Activated T-cell treated with anti-CD3 and anti-CD28 coated beads for 24 hours (primary cell): ENCODE measurements around the gene TWSG1.
"Not testable (repeated sequence)": the region's sequence is repeated elsewhere in the genome, so short reads cannot be mapped to it uniquely, and the experiment has no call there.

ENCODE experiments used
- DNase-seq: peaks from one replicate; pipeline ENCODE4 v3.0.0-alpha.2; 2020; ENCODE audit warnings: low read depth

TWSG1 gene

DNA sequence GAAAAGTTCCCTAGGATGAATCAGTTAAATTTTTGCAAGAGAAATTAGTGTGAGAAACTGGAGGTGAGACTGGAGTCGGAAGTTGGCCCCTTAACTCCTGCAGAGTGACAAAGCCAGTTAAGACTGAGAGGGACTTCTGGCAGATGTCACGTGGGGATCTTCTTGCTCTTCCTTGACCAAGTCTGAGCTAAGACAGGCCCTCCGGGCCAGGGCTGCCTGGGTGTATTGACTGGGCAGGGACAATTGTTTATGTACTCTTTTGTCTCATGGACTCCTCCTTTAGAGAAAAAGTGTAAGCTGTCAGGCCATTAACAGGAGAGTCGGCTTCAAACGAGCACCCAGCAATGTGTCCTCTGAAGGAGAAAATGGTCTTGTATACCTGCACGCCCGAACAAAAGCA lies 92.2 kb downstream of the TWSG1 start:
- DNase-seq: no peak

DNA sequence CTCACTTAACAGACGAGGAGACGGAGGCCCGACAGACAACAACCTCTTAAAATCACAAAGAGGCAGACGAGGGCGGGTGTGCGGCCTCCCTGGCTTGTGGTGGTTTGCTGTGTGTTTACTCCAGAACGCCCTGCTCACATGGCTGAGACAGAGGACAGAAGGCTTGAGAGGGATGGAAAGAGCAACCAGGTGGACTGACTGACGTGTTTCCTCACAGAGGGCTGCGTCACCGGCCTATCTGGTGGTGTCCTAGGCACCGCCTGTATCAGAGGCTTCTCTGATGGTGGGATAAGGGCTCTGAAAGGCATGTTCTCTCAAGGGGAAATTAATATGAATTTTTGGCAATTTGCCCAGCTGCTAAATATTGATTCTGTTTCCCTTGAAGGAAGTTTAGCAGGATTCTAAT lies 93.7 kb downstream of the TWSG1 start:
- DNase-seq: no peak

DNA sequence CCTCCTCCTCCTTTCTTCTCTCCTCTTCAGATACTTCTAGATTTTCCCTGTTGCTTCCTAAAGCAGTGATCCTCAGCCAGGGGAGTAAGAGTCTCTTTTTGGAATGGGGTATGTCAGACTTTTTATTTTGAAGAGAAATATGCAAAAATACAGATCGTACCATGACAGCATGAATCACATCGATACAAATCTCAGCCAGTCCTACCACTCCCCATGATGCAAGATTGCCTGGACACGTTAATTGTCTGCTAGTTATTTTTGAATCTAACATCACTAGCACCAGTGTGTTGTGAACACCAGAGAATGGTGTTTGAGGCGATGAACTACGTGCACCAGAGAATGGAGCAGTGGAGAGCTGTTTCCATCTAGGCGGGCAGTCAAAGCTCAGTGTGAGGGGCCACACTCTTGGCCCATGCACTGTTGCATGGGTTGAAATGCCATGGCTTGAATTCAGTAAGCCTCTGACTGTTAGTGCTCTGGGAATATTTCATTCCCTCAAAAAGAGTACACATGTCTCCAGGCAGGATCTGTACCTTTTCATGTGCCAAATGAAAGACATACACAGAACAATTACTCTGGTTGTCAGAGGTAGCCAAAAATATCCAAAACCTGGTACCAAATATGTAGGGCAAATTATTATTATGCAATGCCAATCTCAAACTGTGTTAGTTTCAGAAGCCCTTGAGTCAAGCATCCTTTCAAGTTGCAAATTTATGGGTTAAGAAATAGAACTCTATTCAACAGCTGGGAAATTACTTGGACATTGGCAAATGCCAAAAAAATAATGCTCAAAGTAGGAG lies 94.5 kb downstream of the TWSG1 start:
- no peak for DNase-seq

DNA sequence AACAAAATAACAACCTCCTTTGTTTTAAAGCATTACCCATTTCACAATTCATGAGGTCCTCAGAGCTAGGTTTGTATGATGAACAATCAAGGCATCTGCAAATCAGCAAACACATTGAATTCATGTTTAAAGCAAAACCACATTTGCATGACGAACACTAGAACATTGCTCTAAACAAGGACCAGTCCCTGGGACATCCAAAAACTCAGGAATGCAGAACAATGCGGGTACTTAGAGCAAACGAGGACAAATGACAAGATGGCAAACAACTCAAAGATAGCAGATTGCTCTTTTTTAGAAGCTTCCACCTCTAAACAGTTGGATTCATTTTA lies 95.1 kb downstream of the TWSG1 start:
- no peak for DNase-seq

DNA sequence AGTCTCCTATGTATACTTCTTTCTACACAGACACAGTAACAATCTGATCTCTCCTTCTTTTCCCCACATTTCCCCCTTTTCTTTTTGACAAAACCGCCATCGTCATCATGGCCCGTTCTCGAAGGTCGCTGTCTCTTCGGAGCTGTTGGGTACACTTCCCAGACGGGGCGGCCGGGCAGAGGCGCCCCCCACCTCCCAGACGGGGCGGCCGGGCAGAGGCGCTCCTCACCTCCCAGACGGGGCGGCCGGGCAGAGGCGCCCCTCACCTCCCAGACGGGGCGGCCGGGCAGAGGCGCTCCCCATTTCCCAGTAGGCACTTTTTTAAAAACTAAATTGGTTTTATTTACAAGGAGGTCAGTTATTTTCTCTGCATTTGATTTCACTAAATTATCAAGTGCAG lies 95.7 kb downstream of the TWSG1 start:
- DNase-seq: not testable (repeated sequence)

DNA sequence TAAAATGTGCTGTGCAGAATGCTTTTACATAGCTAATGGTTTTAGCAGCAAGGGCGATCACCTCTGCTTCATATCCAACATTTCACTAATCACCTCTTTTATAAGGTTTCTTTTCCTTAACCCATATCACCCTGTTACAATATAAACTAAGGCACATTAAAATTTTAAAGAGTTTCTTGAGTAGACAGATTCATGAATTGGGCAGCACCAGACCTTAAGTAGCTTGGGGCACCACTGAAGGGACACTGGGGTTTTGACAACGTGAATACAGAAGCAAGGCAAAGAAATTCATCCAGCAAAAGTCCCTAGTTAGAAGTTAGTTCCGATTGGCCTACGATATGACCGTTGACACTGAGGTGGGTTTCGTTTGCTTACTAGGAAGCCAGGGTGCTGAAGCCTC lies 96.7 kb downstream of the TWSG1 start:
- no peak for DNase-seq

DNA sequence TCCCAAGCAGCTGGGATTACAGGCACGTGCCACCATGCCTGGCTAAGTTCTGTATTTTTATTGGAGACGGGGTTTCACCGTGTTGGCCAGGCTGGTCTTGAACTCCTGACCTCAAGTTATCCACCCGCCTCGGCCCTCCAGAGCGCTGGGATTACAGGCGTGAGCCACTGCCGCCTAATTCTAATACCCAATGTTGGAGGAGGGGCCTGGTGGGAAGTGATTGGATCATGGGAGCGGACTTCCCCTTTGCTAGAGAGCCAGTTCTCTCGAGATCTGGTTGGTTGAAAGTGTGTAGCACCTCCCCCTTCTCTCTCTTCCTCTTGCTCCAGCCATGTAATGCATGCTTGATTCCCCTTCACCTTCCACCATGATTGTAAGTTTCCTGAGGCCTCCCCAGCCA lies 98.5 kb downstream of the TWSG1 start:
- DNase-seq: not testable (repeated sequence)

DNA sequence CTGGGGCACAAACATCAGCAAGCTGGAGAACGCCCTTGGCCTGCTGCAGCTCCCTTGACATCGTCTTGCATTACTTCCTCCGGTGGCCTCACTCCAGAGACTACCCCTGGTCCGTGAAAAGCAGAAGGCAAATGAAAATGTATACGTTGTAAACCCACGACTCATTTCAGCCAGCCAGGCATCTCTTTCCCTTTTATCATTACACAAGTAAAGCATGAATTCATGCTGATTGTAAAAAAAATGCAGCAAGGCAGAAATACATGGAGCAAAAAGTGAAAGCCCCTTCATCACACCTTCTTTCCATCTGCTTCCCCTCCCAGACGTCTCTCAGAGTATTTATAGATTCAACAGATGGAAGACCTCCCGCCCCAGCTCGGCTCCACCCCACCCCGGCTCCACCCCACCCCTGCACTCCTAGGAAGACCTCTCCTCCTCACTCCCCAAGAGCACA lies 99.1 kb downstream of the TWSG1 start:
- DNase-seq: no peak

DNA sequence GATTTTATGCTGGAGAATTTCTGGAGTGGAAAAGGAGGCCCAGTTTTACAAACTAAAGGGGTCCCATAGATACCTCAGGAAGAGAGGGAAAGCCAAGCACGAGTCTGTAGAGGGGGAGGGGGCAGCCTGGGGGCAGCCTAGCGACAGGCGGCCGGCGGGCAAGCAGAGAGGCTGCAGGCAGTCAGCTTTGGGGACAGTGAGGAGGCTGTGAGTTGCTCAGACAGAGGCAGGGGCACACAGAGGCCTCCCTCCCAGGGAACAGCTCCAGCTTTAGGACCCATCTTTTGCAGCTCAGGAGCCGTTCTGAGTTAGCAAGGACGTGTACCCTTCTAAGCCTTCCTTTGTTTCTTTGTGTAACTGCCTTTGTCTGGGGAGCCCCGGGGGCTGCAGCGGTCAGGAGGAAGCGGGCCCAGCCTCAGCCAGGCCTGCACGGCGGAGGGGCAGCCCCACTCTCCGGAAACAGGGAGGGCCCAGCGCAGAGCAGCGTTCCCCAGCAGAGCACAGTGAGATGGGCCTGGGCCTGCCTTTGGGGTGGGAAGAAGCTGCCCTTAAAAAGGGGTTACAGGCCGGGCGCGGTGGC lies 99.6 kb downstream of the TWSG1 start:
- no peak for DNase-seq

DNA sequence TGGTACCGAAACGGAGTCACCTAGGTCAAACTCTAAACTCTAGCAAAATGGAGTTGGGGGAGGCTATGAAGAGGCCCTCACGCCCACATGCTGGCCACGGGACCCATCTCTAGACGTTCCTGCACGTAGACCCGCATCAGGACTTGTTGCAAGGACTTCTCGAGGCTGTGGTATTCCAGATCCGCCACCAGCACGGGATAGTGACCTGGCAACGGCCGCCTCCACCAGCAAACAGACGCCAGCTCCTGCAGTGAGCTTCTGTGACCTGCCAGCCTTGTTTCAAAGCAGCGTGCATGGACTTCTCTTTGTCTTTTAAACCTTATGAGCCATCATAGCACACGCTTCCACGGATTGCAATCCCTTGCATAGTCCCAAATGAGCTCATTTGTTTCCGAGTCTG lies 100.5 kb downstream of the TWSG1 start:
- DNase-seq: no peak

DNA sequence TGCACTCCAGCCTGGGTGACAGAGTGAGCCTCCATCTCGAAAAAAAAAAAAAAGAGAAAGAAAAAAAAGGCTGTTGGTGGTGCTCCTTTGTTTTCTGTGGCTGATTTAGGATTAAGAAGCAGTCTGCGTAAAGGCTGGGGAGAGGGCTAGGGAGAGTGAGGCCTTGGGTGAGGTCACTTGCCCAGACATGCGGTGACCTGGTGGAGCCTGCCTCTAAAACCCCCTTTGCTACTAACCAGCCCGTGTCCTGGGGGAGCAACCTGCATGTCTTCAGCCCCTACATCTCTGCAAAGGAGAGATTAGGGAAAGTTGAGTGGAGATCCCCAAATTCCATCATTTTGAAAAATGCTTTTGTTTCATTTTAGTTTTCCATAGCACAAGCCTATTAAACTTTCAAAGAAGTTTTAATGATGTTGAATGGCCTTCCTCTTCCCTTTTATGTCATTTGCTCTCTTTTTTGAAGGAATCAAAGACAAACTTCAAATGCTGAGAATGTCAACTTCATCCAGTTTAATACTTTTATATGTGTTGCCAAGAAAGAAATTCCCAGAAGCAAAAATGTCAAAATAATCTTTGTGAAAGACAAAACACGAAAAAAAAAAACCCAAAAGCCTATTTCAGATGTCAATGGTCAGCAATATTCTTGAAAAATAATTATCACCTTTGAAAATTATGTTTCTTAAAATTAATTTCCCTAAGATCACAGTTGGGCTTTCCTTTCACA lies 101.8 kb downstream of the TWSG1 start:
- DNase-seq: no peak

DNA sequence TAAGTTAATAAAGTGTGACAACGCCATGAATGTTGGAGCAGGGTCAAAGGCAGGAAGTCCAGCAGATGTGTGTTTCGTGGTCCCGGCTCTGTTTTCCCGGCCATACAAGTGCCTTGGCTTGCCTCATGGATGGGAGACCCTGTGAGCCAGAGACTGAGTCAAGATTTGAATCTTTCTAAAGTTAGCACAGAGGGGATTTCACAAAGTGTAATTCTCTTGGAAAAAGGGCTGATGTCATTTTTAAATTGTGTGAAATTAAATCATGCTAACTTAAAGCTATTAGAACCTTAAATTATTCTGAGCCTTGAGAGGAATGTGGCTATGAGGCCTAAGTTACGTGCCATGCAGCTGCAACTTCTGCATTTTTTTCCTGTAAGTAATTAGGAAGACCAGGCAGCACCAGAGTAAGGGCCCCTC lies 102.5 kb downstream of the TWSG1 start:
- no peak for DNase-seq

DNA sequence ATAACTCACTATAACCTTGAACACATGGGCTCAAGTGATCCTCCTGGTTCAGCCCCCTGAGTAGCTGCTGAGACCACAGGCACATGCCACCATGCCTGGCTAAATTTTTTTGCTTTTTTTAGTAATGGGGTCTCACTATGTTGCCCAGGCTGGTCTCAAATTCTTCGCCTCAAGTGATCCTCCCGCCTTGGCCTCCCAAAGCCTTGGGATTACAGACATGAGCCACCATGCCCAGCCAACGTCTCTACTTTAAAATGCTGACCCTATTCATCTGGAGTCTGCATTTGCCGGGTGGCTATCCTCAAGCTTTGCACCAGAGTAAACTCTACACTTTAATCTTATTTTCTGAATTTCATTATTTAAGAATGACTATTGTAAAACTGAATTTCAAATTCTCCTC lies 103.1 kb downstream of the TWSG1 start:
- no peak for DNase-seq

DNA sequence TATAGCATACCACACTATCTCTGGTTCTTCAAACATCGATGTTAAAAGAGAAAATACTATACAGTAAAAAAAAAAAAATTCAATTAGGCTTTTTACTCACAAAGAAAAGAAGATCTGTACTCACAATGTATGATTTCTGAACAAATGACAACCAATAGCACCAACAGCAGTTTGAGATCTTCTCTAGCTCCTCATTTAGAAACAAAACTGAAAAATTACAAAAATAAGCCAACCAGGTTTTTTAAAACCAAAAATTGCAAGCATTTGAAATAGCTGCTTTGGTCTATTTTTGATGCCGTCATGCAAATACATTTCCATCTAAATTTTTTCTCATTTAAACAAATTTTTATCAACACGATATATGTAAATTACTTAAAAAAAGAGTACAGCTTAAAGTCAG lies 106.5 kb downstream of the TWSG1 start:
- DNase-seq: no peak

DNA sequence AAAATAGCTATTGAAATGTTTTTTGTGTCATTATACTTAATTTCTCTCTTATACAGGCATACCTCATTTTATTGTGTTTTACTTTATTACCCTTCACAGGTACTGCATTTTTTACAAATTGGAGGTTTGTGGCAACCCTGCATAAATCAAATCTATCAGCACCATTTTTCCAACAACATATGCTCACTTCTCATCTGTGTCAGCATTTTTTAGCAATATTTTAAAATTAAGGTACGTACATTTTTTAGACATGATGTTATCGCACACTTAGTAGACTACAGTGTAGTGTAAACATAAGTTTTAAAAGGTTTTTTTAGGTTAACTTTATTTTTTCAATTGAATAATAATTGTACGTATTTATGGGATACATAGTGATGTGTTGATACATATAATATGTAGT lies 110.0 kb downstream of the TWSG1 start:
- no peak for DNase-seq

DNA sequence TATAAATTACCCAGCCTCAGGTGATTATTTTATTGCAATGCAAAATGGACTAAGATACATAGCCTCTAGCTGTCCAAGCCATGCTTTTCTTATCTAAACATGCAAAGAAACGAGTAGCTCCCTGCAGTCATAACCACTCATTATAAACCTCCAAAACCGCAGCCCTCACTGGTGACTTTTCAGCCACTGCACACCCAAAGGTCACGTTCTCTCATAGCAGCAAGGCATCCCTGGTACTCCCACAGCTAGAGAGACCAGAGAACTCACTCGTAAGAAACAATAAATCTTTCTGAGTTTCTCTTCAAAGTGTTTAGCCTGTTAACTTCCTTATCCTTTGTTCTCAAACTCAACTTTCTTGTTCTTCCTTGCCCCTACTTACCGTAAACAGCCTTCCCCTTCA lies 112.3 kb downstream of the TWSG1 start:
- no peak for DNase-seq

DNA sequence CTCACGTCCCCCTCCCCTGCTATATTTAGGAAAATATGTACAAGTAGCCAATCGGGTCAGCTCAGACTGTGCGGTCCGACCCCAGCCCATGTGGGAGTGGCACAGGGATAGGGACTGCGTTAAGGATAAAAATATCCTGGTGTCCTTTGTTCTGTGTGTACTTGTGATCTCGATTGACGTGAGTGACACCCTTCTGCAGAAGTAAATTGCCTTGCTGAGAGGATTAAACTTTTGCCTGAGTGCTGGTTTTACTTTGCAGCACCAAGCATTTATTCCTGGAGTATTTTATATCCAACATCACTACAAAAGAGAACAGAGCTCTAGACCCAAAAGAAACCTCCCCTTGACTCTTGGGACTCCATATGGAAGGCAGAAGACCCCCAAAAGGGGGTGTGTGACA lies 112.8 kb downstream of the TWSG1 start:
- DNase-seq: no peak

DNA sequence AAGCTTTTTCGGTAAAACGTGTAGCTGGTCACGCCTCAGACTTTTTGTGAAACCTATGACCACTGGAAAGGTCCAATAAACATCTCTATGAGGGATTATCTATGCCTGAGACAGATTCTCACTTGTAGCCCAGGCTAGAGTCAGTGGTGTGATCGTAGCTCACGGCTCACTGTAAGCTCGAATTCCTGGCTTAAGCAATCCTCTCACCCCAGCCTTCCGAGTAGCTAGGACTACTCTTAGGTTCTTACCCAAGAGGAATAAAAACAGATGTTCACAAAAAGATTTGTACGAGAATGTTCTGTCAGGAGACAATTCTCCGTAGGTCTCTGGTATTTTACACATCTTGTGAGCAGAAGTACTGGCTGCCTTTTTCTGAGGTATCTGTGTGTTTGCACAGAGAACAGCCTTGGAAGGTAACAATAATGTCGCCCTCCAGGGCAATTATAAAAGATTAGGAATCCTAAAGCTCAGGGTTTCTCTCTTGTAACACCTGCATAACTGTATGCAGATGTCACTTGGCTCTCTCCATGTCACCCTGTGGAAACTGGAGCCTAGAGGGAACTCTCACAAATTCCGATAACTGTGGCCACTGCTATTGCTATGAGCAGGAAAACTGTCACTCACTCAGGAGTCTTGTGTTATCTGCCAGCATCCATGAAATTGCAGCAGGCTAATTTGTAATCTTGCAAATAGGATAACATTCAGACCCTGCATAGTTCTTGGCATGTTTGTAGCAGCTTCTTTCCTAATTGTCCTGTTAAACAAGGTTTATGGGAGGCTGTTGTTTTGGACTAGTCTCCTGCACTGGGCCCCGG lies 115.2 kb downstream of the TWSG1 start:
- no peak for DNase-seq

DNA sequence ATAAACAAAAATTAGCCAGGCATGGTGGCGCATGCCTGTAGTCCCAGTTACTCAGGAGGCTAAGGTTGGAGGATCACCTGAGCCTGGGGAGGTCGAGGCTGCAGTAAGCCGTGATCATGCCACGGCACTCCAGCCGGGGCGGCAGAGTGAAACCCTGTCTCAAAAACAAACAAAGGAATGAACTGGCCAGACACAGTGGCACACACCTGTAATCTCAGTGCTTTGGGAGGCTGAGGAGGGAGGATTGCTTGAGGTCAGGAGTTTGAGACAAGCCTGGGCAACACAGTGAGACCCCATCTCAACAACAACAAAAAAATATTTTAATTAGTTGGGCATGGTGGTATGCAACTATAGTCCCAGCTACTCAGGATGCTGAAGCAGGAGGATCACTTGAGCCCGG lies 116.3 kb downstream of the TWSG1 start:
- not testable (repeated sequence) for DNase-seq
